UCSD-AML1 (cell line): Measurements from ENCODE around the gene GRIA3.
"Not testable (repeated sequence)": the region's sequence is repeated elsewhere in the genome, so short reads cannot be mapped to it uniquely, and the experiment has no call there.

ENCODE experiments used
- DNase-seq: peaks from one replicate; lab custom pipeline; 2025; ENCODE audit not compliant: unreplicated experiment; lab: John Stamatoyannopoulos, UW

The GRIA3 gene

GRCh38 chrX:123267220-123267619, 83.1 kb downstream of the GRIA3 start:
- no peak for DNase-seq

- DNase-seq: no peak
Observed at GRCh38 chrX:123271902-123272301, 87.8 kb downstream of the GRIA3 start.

GRCh38 chrX:123272630-123273029, 88.6 kb downstream of the GRIA3 start:
- no peak for DNase-seq

GRCh38 chrX:123274796-123275195, 90.7 kb downstream of the GRIA3 start:
- no peak for DNase-seq

GRCh38 chrX:123277347-123277746, 93.3 kb downstream of the GRIA3 start:
- no peak for DNase-seq

GRCh38 chrX:123277821-123278220, 93.7 kb downstream of the GRIA3 start:
- DNase-seq: no peak

- DNase-seq: no peak
Observed at GRCh38 chrX:123282241-123282640, 98.2 kb downstream of the GRIA3 start.

- DNase-seq: not testable (repeated sequence)
Observed at GRCh38 chrX:123283407-123283806, 99.3 kb downstream of the GRIA3 start.

GRCh38 chrX:123291623-123292022, 107.5 kb downstream of the GRIA3 start:
- no peak for DNase-seq

GRCh38 chrX:123298026-123298425, 113.9 kb downstream of the GRIA3 start:
- no peak for DNase-seq

- no peak for DNase-seq
Observed at GRCh38 chrX:123303429-123303828, 119.4 kb downstream of the GRIA3 start.

GRCh38 chrX:123308658-123309057, 124.6 kb downstream of the GRIA3 start:
- no peak for DNase-seq

GRCh38 chrX:123310112-123310511, 126.0 kb downstream of the GRIA3 start:
- DNase-seq: no peak

- DNase-seq: no peak
Observed at GRCh38 chrX:123311486-123311885, 127.4 kb downstream of the GRIA3 start.

- DNase-seq: no peak
Observed at GRCh38 chrX:123313486-123313885, 129.4 kb downstream of the GRIA3 start.

- no peak for DNase-seq
Observed at GRCh38 chrX:123320622-123321021, 136.5 kb downstream of the GRIA3 start.

- DNase-seq: no peak
Observed at GRCh38 chrX:123322536-123322935, 138.5 kb downstream of the GRIA3 start.

- no peak for DNase-seq
Observed at GRCh38 chrX:123324625-123325024, 140.5 kb downstream of the GRIA3 start.

- no peak for DNase-seq
Observed at GRCh38 chrX:123330229-123330942, 146.3 kb downstream of the GRIA3 start.

- no peak for DNase-seq
Observed at GRCh38 chrX:123331349-123331748, 147.3 kb downstream of the GRIA3 start.

GRCh38 chrX:123331859-123332258, 147.8 kb downstream of the GRIA3 start:
- no peak for DNase-seq

GRCh38 chrX:123336666-123337065, 152.6 kb downstream of the GRIA3 start:
- no peak for DNase-seq
